Activated B cell treated with CpG ODN at 0.5 μM for 24 hours (primary cell): Measurements from ENCODE around the gene AK4. TPM values are rescaled to one million over a fixed set of nuclear protein-coding genes. Genes with fewer than 3 reads are reported as not detected.
A peak's percentile ranks its signal among the peaks of the same experiment; 100 is the strongest.

Experiments
- ATAC-seq: fragments of 200-7000 bp; cut with Tn5 transposase; one replicate; pipeline ENCODE4 v1.10.0; 2021; ENCODE audit warnings: low read depth, mild to moderate bottlenecking, moderate library complexity
- CTCF ChIA-PET: fragments of 350-600 bp; sonication (Branson Sonifier 250); formaldehyde crosslinking; loops from one replicate; lab custom pipeline; 2021; ENCODE audit warnings: antibody characterized with exemption; lab: Charles Lee
- POLR2A ChIA-PET: fragments of 350-600 bp; sonication (Branson Sonifier 250); formaldehyde crosslinking; loops from one replicate; lab custom pipeline; 2021; ENCODE audit warnings: antibody characterized with exemption; lab: Charles Lee
- DNase-seq: peaks from one replicate; pipeline ENCODE4 v3.0.0; 2022
- H3K27ac Mint-ChIP-seq: one replicate; pipeline ENCODE4 v1.8.0; 2020; ENCODE audit warnings: mixed read lengths
- H3K27me3 Mint-ChIP-seq: one replicate; pipeline ENCODE4 v1.8.0; 2021; ENCODE audit warnings: mixed read lengths
- H3K36me3 Mint-ChIP-seq: one replicate; pipeline ENCODE4 v1.8.0; 2021; ENCODE audit warnings: low read depth, mixed read lengths
- H3K4me1 Mint-ChIP-seq: one replicate; pipeline ENCODE4 v1.8.0; 2021; ENCODE audit warnings: mixed read lengths
- H3K4me3 Mint-ChIP-seq: one replicate; pipeline ENCODE4 v1.8.0; 2020; ENCODE audit warnings: mild to moderate bottlenecking, mixed read lengths
- H3K9me3 Mint-ChIP-seq: one replicate; pipeline ENCODE4 v1.8.0; 2020; ENCODE audit warnings: mixed read lengths
- intact Hi-C: fragments of 100-400 bp; cut with micrococcal nuclease; formaldehyde crosslinking; loops from one replicate; pipeline ENCODE4 v1.15.1; 2024
- total RNA-seq: library from RNA; stranded (reverse); gene quantifications from 2 replicates; pipeline ENCODE4 v1.2.3, GENCODE V29; 2022
- TF ChIP-seq, protein P1 (sequence below): fragments of 200-600 bp; IDR thresholded peaks from one replicate; pipeline ENCODE4 v1.8.0; 2022; ENCODE audit warnings: antibody characterized with exemption, mild to moderate bottlenecking

The AK4 gene
- total RNA-seq, 1 donor from 2014 or later: 1.8 TPM

DNA sequence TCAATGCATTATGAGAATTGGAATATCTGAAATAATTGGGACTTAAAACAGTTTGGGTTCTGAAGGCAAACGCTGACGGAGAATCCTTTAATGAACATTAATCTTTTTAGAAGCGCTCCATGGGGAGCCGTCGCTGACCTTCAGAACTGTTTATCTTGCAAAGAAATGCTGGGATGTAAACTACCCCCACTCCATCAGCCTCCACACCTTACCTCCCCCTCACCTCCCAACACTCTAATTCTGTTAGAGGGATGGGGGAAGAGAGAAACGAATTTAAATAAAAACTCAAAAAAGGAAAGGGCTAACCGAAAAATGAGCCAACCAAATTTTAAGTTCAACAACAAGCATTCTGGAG, 117.3 kb downstream of the AK4 start:
- Mint-ChIP-seq H3K27ac (no peak overlapping the region), H3K36me3 (no peaks in the 10 kb centered on the region), H3K27me3 (peaks cover 38% of the 10 kb centered on the region), H3K4me1 (peaks cover 16% of the 10 kb centered on the region), H3K9me3 (no peaks in the 10 kb centered on the region), H3K4me3 (peak overlapping the region; percentile 64)
- no peak for DNase-seq
- ChIA-PET CTCF (no interaction called here), POLR2A (no interaction called here)
- ATAC-seq: no peak
- TF ChIP-seq, protein P1, sequence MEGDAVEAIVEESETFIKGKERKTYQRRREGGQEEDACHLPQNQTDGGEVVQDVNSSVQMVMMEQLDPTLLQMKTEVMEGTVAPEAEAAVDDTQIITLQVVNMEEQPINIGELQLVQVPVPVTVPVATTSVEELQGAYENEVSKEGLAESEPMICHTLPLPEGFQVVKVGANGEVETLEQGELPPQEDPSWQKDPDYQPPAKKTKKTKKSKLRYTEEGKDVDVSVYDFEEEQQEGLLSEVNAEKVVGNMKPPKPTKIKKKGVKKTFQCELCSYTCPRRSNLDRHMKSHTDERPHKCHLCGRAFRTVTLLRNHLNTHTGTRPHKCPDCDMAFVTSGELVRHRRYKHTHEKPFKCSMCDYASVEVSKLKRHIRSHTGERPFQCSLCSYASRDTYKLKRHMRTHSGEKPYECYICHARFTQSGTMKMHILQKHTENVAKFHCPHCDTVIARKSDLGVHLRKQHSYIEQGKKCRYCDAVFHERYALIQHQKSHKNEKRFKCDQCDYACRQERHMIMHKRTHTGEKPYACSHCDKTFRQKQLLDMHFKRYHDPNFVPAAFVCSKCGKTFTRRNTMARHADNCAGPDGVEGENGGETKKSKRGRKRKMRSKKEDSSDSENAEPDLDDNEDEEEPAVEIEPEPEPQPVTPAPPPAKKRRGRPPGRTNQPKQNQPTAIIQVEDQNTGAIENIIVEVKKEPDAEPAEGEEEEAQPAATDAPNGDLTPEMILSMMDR: no peak
- intact Hi-C loops: loop anchor here (1.0 kb wide), 1 partner anchor 10 kb away; no protein-coding TSS in a partner anchor

DNA sequence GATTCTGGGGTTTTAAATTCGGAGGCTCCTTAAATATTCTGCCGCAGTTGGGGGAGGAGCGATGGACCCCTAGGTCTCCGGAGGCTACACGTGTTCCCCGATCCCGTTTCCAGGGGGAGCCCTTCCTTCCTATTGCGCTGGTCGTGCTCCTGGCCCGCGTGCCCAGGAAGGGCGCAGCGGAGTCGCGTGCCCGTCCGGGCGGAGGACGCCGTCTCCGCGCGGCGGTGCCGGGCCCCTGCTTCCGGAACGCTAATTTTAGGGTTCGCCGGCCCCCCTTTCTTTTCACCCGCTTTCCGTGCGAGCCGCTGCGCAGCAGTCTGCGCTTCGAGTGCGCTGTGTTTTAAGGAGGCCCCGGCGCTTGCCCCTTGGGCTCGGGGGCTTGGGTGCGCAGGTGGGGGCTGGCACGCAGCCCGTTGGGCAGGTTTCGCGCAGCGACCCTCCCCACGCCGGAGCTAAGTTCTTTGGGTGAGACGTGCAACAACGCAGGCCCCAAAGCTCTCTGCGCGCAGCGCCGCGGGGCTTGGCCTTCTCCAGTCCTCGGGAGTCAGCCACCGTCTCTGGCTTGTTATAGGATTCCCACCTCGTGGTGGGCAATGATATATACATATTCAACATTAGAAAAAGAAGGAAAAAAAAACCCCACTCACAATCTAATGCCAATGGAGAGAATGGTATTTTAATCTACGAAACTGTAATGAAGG, 117.8 kb downstream of the AK4 start:
- H3K27ac Mint-ChIP-seq: no peak overlapping the region
- intact Hi-C loops: loop anchor here (1.0 kb wide), 1 partner anchor 10 kb away; no protein-coding TSS in a partner anchor

DNA sequence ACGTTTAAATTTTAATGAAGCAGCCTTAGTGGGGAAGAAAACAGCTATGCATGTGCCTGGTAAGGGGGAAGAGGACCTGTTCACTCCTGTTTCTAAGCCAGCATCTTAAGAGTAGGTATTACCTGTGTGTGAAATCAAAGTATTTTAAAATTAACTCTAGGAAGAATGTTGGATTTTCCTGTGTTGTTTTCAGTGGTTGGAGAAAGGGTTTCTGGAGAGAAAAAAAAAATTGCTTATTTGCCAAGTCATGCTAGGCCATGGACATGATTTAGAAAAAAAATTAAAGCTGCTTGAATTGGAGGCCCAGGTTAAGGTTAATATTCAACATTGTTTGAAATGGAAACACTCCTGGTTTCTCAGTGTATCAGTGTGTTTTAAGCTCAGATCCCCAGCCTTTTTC, 118.5 kb downstream of the AK4 start:
- DNase-seq: no peak
- H3K27me3 Mint-ChIP-seq: peaks cover 38% of the 10 kb centered on the region
- no peaks in the 10 kb centered on the region for H3K9me3 Mint-ChIP-seq
- ChIA-PET CTCF (no interaction called here), POLR2A (no interaction called here)
- TF ChIP-seq, protein P1: no peak
- peak overlapping the region; percentile 64 for H3K4me3 Mint-ChIP-seq
- no peaks in the 10 kb centered on the region for H3K36me3 Mint-ChIP-seq
- intact Hi-C loops: no loop called here
- peaks cover 16% of the 10 kb centered on the region for H3K4me1 Mint-ChIP-seq
- H3K27ac Mint-ChIP-seq: no peak overlapping the region
- no peak for ATAC-seq

More for the DNA sequence above, 117.8 kb downstream of the AK4 start:
- Mint-ChIP-seq H3K4me1 (peaks cover 16% of the 10 kb centered on the region), H3K36me3 (no peaks in the 10 kb centered on the region), H3K9me3 (no peaks in the 10 kb centered on the region), H3K27me3 (peaks cover 38% of the 10 kb centered on the region), H3K4me3 (peak overlapping the region; percentile 64)
- ChIA-PET CTCF (no interaction called here), POLR2A (no interaction called here)
- no peak for DNase-seq
- no peak for ATAC-seq
- TF ChIP-seq, protein P1: no peak

DNA sequence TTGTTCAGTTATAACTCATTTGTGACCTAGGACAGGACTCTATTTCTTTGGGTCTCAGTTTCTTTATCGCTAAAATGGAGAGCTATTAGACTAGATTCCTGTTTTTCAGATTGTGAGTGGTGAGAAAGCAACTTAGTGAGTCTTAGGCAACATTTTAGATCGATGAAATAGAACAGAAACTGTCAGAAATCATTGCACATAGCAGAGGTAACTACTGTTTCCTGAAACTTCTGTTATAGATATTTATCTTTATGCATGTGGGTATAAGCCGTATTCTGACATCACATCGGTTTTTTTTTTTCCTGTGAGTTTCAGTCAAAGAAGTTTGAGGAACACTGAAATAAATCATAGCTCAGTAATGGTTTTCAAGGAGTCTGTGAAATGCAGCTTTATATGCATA, 119.3 kb downstream of the AK4 start:
- H3K4me1 Mint-ChIP-seq: peaks cover 16% of the 10 kb centered on the region
- no peaks in the 10 kb centered on the region for H3K9me3 Mint-ChIP-seq
- no peaks in the 10 kb centered on the region for H3K36me3 Mint-ChIP-seq
- ChIA-PET CTCF (no interaction called here), POLR2A (no interaction called here)
- DNase-seq: no peak
- no peak overlapping the region for H3K27ac Mint-ChIP-seq
- TF ChIP-seq, protein P1: no peak
- ATAC-seq: no peak
- no peak overlapping the region for H3K4me3 Mint-ChIP-seq
- H3K27me3 Mint-ChIP-seq: peaks cover 38% of the 10 kb centered on the region
- intact Hi-C loops: no loop called here

DNA sequence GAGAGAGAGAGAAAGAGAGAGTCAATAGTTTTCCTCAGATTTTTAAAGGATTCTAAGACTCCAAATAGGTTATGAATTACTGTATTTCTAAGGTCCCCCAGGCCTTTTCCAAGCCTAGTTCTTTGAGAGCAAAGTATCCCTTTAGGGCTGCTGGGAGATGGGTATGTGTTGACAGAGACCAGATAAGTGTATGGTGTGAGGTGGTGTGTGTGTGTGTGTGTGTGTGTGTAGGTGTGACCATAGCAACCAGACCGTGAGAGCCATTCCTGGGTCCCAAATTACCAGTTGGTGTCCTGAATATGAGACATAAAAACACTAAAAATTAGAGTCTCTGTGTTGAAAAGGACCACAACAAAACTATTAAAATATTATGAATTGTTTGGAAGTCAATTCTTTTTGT, 119.7 kb downstream of the AK4 start:
- no peak overlapping the region for H3K4me3 Mint-ChIP-seq
- ChIA-PET POLR2A (no interaction called here), CTCF (no interaction called here)
- DNase-seq (no peak), ATAC-seq (no peak)
- peaks cover 37% of the 10 kb centered on the region for H3K27me3 Mint-ChIP-seq
- H3K9me3 Mint-ChIP-seq: no peaks in the 10 kb centered on the region
- H3K4me1 Mint-ChIP-seq: peaks cover 16% of the 10 kb centered on the region
- TF ChIP-seq, protein P1: no peak
- H3K27ac Mint-ChIP-seq: no peak overlapping the region
- no peaks in the 10 kb centered on the region for H3K36me3 Mint-ChIP-seq
- intact Hi-C loops: no loop called here
